ENCODE measurements around the gene ZNF483.

GRCh38 chr9:111529787-111530186 lies 4.8 kb downstream of the ZNF483 start:
- TF ChIP-seq CTCF (IDR thresholded peaks at IDR 0.05) (no peak), POLR2A (IDR thresholded peaks at IDR 0.05) (no peak), POLR2AphosphoS5 (IDR thresholded peaks at IDR 0.05) (no peak)

All from breast epithelium (tissue), 3 donors.